HepG2 (cell line): ENCODE measurements around the gene DCAF4L1. TPM values are rescaled to one million over a fixed set of nuclear protein-coding genes. Genes with fewer than 3 reads are reported as not detected.

Experiments used
- ATAC-seq: fragments of 200-7000 bp; cut with Tn5 transposase; 3 replicates; pipeline ENCODE4 v1.9.1; 2020; ENCODE audit warnings: mild to moderate bottlenecking, moderate library complexity
- BruUV-seq: library from RNA; stranded (reverse); fragments of 400-500 nt; replicated peaks from 2 replicates; lab custom pipeline; 2021; lab: Mats Ljungman, UMichigan
- CTCF ChIA-PET: fragments of 300-600 bp; formaldehyde crosslinking; extraction: SDS; loops from one replicate; lab custom pipeline; 2021; ENCODE audit warnings: low total read pairs, inconsistent platforms, low intra/inter-chr PET ratio; lab: Yijun Ruan, JAX
- POLR2A ChIA-PET: fragments of 350-600 bp; sonication (Branson Sonifier 250); formaldehyde crosslinking; loops from one replicate; lab custom pipeline; 2020; ENCODE audit warnings: antibody characterized with exemption, inconsistent platforms; lab: Yijun Ruan, JAX
- DNase-seq: peaks from one replicate; pipeline ENCODE4 v3.0.0-alpha.2; 2015; ENCODE audit warnings: low spot score
- FAIRE-seq: peaks from 3 replicates; lab custom pipeline; 2011; peaks lifted over from hg19 to GRCh38; lab: Jason Lieb, UNC
- H2AFZ ChIP-seq: one replicate; pipeline ENCODE4 v1.6.1; 2011; ENCODE audit warnings: low read length, inconsistent platforms
- H3K27ac ChIP-seq: fragments of 300-600 bp; 3 replicates; pipeline ENCODE4 v1.8.0; 2011; ENCODE audit warnings: mixed run types, mild to moderate bottlenecking, mixed read lengths, low read length, inconsistent platforms; ENCODE audit not compliant: insufficient read depth; ENCODE audit errors: extremely low read length
- H3K27me3 ChIP-seq, 2 experiments: fragments of 200-600 bp in 1 of 2; 2 replicates in 1 of 2; 3 replicates in 1 of 2; pipeline versions ENCODE4 v1.6.0 to v1.8.0; 2011; ENCODE audit warnings: low read length in 2 of 2, mild to moderate bottlenecking in 2 of 2, moderate library complexity in 2 of 2, inconsistent platforms in 1 of 2; ENCODE audit not compliant: insufficient read depth in 2 of 2, control insufficient read depth in 1 of 2
- H3K36me3 ChIP-seq, 2 experiments: fragments of 200-600 bp in 1 of 2; replicated peaks in 1 of 2; 2 replicates in 1 of 2; 3 replicates in 1 of 2; pipeline versions ENCODE4 v1.5.1 to v1.8.0; 2011; ENCODE audit warnings: low read length in 2 of 2, inconsistent platforms in 1 of 2; ENCODE audit not compliant: insufficient read depth in 2 of 2, control insufficient read depth in 1 of 2
- H3K4me1 ChIP-seq: 2 replicates; pipeline ENCODE4 v1.5.1; 2012; ENCODE audit warnings: low read length, inconsistent platforms; ENCODE audit not compliant: insufficient read depth
- H3K4me2 ChIP-seq: 2 replicates; pipeline ENCODE4 v1.6.0; 2011; ENCODE audit warnings: low read depth, low read length, inconsistent platforms
- H3K4me3 ChIP-seq, 3 experiments: fragments of 200-600 bp in 1 of 3; sonication (generic), shearing (Covaris generic) in 1 of 3; replicated peaks in 1 of 3; 2 replicates each; pipeline ENCODE4 v1.5.1; 2011 to 2016; ENCODE audit warnings: low read length in 3 of 3, inconsistent platforms in 2 of 3, low read depth in 2 of 3, mild to moderate bottlenecking in 2 of 3, control low read depth in 1 of 3, mixed read lengths in 1 of 3; ENCODE audit not compliant: insufficient read depth in 1 of 3
- H3K79me2 ChIP-seq: one replicate; pipeline ENCODE4 v1.6.1; 2011; ENCODE audit warnings: low read length, inconsistent platforms; ENCODE audit not compliant: insufficient read depth
- H3K9ac ChIP-seq: 2 replicates; pipeline ENCODE4 v1.6.0; 2011; ENCODE audit warnings: mild to moderate bottlenecking, low read depth, low read length, inconsistent platforms; ENCODE audit not compliant: insufficient read depth
- H3K9me3 ChIP-seq: 2 replicates; pipeline ENCODE4 v1.5.1; 2012; ENCODE audit warnings: mild to moderate bottlenecking, low read length
- H4K20me1 ChIP-seq: 2 replicates; pipeline ENCODE4 v1.6.0; 2011; ENCODE audit warnings: inconsistent platforms, mild to moderate bottlenecking, low read length, moderate library complexity; ENCODE audit not compliant: insufficient read depth
- KDM6A ChIP-seq: IDR thresholded peaks from 2 replicates; pipeline ENCODE4 v1.6.1; 2016; ENCODE audit warnings: low read depth
- KLF11 ChIP-seq: IDR thresholded peaks from 2 replicates; pipeline ENCODE4 v1.6.1; 2016; ENCODE audit warnings: missing compliant biosample characterization
- SAFB2 ChIP-seq: sonication (generic); formaldehyde crosslinking; IDR thresholded peaks from 2 replicates; pipeline ENCODE4 v1.5.1; 2020; ENCODE audit warnings: missing genetic modification reagents, low read depth, mild to moderate bottlenecking, borderline replicate concordance
- ZBTB7A ChIP-seq: sonication (generic); formaldehyde crosslinking; IDR thresholded peaks from 2 replicates; pipeline ENCODE4 v1.8.0; 2022; ENCODE audit warnings: mild to moderate bottlenecking, missing genetic modification reagents
- ZNF607 ChIP-seq: sonication (generic); formaldehyde crosslinking; IDR thresholded peaks from 2 replicates; pipeline ENCODE4 v1.5.1; 2020; ENCODE audit warnings: missing genetic modification reagents, mild to moderate bottlenecking, borderline replicate concordance
- ZNF629 ChIP-seq: sonication (generic); formaldehyde crosslinking; conservative IDR thresholded peaks from 2 replicates; pipeline ENCODE4 v1.5.0; 2020; ENCODE audit warnings: missing genetic modification reagents
- WGBS: methylation state at CpG from one replicate; pipeline ENCODE4 v1.1.6; 2017; ENCODE audit warnings: low lambda C conversion rate; 5-methylcytosine and 5-hydroxymethylcytosine counted together
- in situ Hi-C: cut with HindIII; loops from 2 replicates; pipeline ENCODE4 v1.10.0; 2017; ENCODE audit warnings: low pct_unique_long_range_greater_than_20kb; ENCODE audit not compliant: extremely low pct_ligation_motif_present
- intact Hi-C: fragments of 100-400 bp; cut with micrococcal nuclease; formaldehyde crosslinking; loops from one replicate; pipeline ENCODE4 v1.10.0; 2022; ENCODE audit not compliant: unreplicated experiment
- polyA plus RNA-seq, 8 experiments: library from polyadenylated mRNA; depleted of rRNA in 3 of 8; stranded (reverse) in 7 of 8; unstranded in 1 of 8; fragments of >200 nt; fragmentation: Illumina TruSeq in 4 of 8; extraction: Trizol in 4 of 8; gene quantifications; 2 replicates each; pipeline versions ENCODE4 v1.2.1 to v1.2.3, GENCODE V29; 2011 to 2016; ENCODE audit warnings: low read depth in 4 of 8, missing spikeins in 1 of 8, mixed read lengths in 1 of 8; ENCODE audit not compliant: insufficient read depth in 1 of 8
- total RNA-seq, 5 experiments: library from RNA; depleted of rRNA; stranded (reverse); fragments of >200 nt; fragmentation: Illumina TruSeq; extraction: Trizol; gene quantifications; 2 replicates each; pipeline ENCODE4 v1.2.3, GENCODE V29; 2016; ENCODE audit warnings: low read depth in 1 of 5
- TF ChIP-seq, protein P1 (sequence below): sonication (generic); formaldehyde crosslinking; IDR thresholded peaks from 2 replicates; pipeline ENCODE4 v1.4.0; 2020; ENCODE audit warnings: missing genetic modification reagents, borderline replicate concordance
- TF ChIP-seq, protein P2 (sequence below): fragments of 450-650 bp; IDR thresholded peaks from 2 replicates; pipeline ENCODE4 v1.6.1; 2017
- TF ChIP-seq, protein P3 (sequence below), 2 experiments: sonication (generic) in 1 of 2; formaldehyde crosslinking in 1 of 2; IDR thresholded peaks; 2 replicates each; pipeline versions ENCODE4 v1.4.0 to v1.6.1; 2018 to 2020; ENCODE audit warnings: missing genetic modification reagents in 2 of 2, borderline replicate concordance in 1 of 2, low read depth in 1 of 2, mild to moderate bottlenecking in 1 of 2, missing biosample characterization in 1 of 2
- TF ChIP-seq, protein P4 (sequence below): sonication (generic); formaldehyde crosslinking; IDR thresholded peaks from 2 replicates; pipeline ENCODE4 v1.4.0; 2020; ENCODE audit warnings: missing genetic modification reagents
- TF ChIP-seq, protein P5 (sequence below): sonication (generic); formaldehyde crosslinking; IDR thresholded peaks from 2 replicates; pipeline ENCODE4 v1.4.0; 2020; ENCODE audit warnings: missing genetic modification reagents, borderline replicate concordance

The DCAF4L1 gene
- total and polyA plus RNA-seq, 2 of the 13 experiments (the other 11 are each of a cell fraction or from before 2014, with no cell fraction given): 0.05 to 0.09 TPM

DNA sequence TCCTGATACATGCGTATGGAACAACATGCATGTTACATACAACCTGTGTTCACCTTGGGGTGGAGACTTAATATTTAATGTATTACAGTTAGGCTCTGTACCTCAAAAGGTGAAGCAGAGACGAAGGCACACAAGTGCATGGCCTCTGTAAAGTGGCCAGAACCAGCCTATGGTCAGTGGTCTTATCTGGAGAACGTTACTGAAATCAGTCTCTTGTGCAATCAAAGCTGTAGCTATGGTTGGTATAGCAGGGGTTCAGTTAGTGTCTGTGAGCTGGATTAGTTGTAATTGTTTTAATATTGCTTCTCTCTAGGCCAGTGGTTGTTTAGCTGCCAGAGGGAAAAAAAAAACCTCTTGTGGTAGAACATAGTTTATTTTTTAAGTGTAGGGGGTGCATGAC, 48.6 kb upstream of the DCAF4L1 start:
- H3K27me3 ChIP-seq: no peaks in the 10 kb centered on the region; a peak in 1 of 5 replicates
- TF ChIP-seq, protein P1, sequence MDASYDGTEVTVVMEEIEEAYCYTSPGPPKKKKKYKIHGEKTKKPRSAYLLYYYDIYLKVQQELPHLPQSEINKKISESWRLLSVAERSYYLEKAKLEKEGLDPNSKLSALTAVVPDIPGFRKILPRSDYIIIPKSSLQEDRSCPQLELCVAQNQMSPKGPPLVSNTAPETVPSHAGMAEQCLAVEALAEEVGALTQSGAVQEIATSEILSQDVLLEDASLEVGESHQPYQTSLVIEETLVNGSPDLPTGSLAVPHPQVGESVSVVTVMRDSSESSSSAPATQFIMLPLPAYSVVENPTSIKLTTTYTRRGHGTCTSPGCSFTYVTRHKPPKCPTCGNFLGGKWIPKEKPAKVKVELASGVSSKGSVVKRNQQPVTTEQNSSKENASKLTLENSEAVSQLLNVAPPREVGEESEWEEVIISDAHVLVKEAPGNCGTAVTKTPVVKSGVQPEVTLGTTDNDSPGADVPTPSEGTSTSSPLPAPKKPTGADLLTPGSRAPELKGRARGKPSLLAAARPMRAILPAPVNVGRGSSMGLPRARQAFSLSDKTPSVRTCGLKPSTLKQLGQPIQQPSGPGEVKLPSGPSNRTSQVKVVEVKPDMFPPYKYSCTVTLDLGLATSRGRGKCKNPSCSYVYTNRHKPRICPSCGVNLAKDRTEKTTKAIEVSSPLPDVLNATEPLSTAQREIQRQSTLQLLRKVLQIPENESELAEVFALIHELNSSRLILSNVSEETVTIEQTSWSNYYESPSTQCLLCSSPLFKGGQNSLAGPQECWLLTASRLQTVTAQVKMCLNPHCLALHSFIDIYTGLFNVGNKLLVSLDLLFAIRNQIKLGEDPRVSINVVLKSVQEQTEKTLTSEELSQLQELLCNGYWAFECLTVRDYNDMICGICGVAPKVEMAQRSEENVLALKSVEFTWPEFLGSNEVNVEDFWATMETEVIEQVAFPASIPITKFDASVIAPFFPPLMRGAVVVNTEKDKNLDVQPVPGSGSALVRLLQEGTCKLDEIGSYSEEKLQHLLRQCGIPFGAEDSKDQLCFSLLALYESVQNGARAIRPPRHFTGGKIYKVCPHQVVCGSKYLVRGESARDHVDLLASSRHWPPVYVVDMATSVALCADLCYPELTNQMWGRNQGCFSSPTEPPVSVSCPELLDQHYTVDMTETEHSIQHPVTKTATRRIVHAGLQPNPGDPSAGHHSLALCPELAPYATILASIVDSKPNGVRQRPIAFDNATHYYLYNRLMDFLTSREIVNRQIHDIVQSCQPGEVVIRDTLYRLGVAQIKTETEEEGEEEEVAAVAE (CRISPR knock-in tag): no peak
- TF ChIP-seq, protein P2, sequence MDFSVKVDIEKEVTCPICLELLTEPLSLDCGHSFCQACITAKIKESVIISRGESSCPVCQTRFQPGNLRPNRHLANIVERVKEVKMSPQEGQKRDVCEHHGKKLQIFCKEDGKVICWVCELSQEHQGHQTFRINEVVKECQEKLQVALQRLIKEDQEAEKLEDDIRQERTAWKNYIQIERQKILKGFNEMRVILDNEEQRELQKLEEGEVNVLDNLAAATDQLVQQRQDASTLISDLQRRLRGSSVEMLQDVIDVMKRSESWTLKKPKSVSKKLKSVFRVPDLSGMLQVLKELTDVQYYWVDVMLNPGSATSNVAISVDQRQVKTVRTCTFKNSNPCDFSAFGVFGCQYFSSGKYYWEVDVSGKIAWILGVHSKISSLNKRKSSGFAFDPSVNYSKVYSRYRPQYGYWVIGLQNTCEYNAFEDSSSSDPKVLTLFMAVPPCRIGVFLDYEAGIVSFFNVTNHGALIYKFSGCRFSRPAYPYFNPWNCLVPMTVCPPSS: no peak
- TF ChIP-seq KLF11 (CRISPR knock-in tag) (no peak), KDM6A (no peak), ZNF607 (CRISPR knock-in tag) (no peak), ZBTB7A (CRISPR knock-in tag) (no peak), ZNF629 (CRISPR knock-in tag) (no peak), SAFB2 (no peak)
- TF ChIP-seq, protein P3, sequence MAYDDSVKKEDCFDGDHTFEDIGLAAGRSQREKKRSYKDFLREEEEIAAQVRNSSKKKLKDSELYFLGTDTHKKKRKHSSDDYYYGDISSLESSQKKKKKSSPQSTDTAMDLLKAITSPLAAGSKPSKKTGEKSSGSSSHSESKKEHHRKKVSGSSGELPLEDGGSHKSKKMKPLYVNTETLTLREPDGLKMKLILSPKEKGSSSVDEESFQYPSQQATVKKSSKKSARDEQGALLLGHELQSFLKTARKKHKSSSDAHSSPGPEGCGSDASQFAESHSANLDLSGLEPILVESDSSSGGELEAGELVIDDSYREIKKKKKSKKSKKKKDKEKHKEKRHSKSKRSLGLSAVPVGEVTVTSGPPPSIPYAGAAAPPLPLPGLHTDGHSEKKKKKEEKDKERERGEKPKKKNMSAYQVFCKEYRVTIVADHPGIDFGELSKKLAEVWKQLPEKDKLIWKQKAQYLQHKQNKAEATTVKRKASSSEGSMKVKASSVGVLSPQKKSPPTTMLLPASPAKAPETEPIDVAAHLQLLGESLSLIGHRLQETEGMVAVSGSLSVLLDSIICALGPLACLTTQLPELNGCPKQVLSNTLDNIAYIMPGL (CRISPR knock-in tag; IDR thresholded peaks at IDR 0.05; ENCODE audit: borderline replicate concordance in 1 of 2, low read depth in 1 of 2): no peak
- TF ChIP-seq, protein P4, sequence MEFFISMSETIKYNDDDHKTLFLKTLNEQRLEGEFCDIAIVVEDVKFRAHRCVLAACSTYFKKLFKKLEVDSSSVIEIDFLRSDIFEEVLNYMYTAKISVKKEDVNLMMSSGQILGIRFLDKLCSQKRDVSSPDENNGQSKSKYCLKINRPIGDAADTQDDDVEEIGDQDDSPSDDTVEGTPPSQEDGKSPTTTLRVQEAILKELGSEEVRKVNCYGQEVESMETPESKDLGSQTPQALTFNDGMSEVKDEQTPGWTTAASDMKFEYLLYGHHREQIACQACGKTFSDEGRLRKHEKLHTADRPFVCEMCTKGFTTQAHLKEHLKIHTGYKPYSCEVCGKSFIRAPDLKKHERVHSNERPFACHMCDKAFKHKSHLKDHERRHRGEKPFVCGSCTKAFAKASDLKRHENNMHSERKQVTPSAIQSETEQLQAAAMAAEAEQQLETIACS (CRISPR knock-in tag): no peak
- TF ChIP-seq, protein P5, sequence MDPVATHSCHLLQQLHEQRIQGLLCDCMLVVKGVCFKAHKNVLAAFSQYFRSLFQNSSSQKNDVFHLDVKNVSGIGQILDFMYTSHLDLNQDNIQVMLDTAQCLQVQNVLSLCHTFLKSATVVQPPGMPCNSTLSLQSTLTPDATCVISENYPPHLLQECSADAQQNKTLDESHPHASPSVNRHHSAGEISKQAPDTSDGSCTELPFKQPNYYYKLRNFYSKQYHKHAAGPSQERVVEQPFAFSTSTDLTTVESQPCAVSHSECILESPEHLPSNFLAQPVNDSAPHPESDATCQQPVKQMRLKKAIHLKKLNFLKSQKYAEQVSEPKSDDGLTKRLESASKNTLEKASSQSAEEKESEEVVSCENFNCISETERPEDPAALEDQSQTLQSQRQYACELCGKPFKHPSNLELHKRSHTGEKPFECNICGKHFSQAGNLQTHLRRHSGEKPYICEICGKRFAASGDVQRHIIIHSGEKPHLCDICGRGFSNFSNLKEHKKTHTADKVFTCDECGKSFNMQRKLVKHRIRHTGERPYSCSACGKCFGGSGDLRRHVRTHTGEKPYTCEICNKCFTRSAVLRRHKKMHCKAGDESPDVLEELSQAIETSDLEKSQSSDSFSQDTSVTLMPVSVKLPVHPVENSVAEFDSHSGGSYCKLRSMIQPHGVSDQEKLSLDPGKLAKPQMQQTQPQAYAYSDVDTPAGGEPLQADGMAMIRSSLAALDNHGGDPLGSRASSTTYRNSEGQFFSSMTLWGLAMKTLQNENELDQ (CRISPR knock-in tag): no peak
- TF ChIP-seq, all 625 proteins: peak for 0

More for the DNA sequence above, 48.6 kb upstream of the DCAF4L1 start:
- H3K4me3 ChIP-seq: no peak overlapping the region
- DNase-seq (no peak), FAIRE-seq (no peak), ATAC-seq (no peak)
- peaks cover 55% of the 10 kb centered on the region for H3K4me1 ChIP-seq
- H4K20me1 ChIP-seq: peaks cover 3% of the 10 kb centered on the region
- in situ Hi-C loops: no loop called here
- no peak overlapping the region for H2AFZ ChIP-seq
- BruUV-seq: no TSS peak
- H3K79me2 ChIP-seq: peaks cover 27% of the 10 kb centered on the region
- H3K9me3 ChIP-seq: no peaks in the 10 kb centered on the region
- H3K27ac ChIP-seq: no peak overlapping the region
- intact Hi-C loops: no loop called here
- ChIA-PET CTCF (no interaction called here), POLR2A (no interaction called here)
- 71% methylated on average over 3 of the region's 3 CpGs for WGBS
- H3K4me2 ChIP-seq: no peak overlapping the region
- H3K9ac ChIP-seq: no peak overlapping the region
- no peaks in the 10 kb centered on the region for H3K36me3 ChIP-seq
